ENCODE measurements around the gene TNFAIP6. TPM values are rescaled to one million over a fixed set of nuclear protein-coding genes. Genes with fewer than 3 reads are reported as not detected.

TNFAIP6 gene, protein sequence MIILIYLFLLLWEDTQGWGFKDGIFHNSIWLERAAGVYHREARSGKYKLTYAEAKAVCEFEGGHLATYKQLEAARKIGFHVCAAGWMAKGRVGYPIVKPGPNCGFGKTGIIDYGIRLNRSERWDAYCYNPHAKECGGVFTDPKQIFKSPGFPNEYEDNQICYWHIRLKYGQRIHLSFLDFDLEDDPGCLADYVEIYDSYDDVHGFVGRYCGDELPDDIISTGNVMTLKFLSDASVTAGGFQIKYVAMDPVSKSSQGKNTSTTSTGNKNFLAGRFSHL
- 20.5 and 25.2 TPM in 2 replicates for total RNA-seq

GRCh38 chr2:151357359-151357758 is at the start of gene TNFAIP6:
Gene TNFAIP6, plus strand, starts transcription at chr2:151357592. Its CDS starts 75 bp downstream, at chr2:151357667.

DNA sequence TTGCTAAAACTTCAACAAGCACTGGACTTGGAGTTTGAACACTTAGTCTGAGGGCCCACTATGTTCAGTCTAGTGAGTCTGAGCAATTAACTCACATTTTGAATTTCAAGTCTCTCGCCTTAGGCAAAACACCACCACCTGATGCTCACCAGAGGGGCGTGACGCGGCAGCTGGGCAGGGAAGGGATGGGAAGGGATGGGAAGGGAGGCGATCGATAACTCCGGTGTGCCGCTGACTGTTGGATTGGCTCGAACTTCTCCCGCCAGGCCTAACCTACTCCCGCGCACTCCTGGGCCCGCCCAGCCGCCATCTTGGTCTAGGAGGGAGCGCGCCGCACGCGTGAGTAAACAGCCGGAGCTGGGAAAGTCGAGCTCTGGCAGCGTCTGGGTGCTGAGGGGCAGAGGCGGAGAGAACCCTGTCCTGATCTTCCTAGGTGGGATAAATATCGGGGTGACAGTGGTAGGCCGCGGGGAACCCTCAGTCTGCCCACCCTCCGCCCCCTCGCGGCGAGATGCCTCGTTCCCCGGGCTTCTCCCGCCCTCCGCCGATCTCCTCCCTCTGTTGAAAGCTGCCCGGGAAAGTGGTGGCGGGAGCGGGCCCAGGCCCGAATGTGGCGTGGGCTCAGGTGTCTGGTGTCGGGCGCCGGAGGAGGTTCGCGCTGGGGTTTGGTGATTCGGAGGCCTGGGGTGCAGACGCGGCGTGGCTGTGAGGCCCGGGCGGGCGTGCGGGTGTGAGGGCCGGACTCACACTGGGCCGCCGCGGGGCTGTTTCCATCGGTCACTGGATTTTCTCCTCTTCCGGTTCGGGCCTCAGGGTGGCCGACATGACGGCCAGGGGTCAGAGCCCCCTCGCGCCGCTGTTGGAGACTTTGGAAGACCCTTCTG is 52.5 kb downstream of the TNFAIP6 start, which contains the start of gene RIF1:
Gene RIF1 (plus strand): TSS at position 302 of the 884 bp plus-strand sequence. CDS start 522 bp downstream, at position 824.

Other genes starting within 250 kb of the TNFAIP6 start
- gene RBM43, start 95.7 kb upstream of the TNFAIP6 start, total RNA-seq, result 5.9 and 8.0 TPM in 2 replicates
- gene NMI, start 67.9 kb upstream of the TNFAIP6 start, total RNA-seq, result 12.8 and 13.9 TPM in 2 replicates
- 27.1 and 29.3 TPM in 2 replicates for gene RIF1, start 52.3 kb downstream of the TNFAIP6 start, total RNA-seq